Glomerular endothelial cell (primary cell): ENCODE results near the gene ZNF691. TPM values are rescaled to one million over a fixed set of nuclear protein-coding genes. Genes with fewer than 3 reads are reported as not detected.

Experiments
- DNase-seq: peaks from one replicate; pipeline ENCODE4 v3.0.0-alpha.2; 2011; ENCODE audit warnings: low read depth, low spot score; ENCODE audit errors: extremely low read depth
- total RNA-seq: library from RNA; depleted of rRNA; stranded (reverse); fragments of >200 nt; gene quantifications from 2 replicates; pipeline ENCODE4 v1.2.3, GENCODE V29; 2015

Gene ZNF691
- total RNA-seq, 1 donor from 2014 or later, result 8.5 TPM

DNA sequence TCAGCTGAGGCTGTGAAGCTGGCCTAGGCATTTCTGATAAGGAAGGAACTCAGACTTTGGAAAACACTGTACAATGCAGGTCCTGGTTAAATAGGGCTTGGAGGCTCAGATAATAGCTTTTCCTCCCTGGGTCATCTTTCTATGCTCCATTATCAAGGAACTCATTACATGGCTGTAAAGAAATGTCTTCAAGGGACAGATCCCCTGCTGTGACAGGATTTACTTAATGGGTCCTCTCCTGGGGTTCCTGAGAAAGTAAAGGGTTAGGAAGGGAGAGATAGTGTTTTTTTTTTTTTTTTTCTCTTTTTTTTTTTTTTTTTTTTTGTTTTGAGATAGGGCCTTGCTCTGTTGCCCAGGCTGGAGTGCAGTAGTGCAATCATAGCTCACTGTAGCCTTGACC, 15.1 kb upstream of the ZNF691 start:
- no peak for DNase-seq

DNA sequence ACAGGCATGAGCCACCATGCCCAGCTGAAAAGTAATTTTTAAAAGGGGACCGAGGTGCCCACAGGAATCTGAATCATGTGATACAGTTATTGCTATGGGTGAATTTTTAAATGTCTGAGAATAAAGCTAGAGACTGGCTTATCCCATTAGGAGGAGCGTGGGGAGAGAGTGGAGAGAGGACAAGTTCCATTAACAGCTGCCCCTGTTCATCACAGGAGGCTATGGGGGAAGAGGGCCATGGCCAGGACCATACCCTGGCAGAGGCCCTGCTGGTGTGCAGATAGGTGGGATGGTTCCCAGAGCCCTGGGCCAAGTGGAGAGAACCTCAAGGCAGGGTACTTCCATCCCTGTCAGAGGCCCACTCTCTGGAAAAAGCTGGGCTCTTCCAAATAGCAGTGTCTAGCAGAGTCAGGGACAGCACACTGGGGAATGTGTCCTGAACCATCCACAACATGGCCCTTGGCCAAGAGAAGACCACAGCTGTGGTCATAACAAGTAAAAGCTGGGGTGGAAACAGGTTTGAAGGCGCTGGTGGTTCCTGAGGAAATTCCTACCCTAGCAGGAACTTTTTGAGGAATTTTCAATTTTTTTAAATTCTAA, 13.7 kb upstream of the ZNF691 start:
- no peak for DNase-seq

DNA sequence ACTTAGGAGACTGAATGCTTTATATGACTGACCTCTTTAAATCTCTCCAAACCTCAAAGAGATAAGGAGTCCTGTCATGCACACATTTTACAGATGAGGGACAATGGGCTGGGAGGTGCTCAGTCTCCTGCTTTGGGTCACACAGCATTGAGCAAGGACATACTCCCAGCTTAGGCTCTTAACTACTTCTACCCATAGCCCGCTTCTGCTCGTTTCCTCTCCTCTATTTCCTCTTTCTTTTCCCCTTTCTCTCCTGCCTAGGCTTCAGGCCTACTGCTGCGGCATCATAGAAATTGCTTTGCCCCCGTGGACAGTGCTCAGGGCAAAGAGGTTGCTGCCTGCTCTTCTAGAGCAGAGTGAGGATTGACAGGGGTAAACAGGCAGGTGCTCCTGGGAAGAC, 12.4 kb upstream of the ZNF691 start:
- DNase-seq, result no peak

DNA sequence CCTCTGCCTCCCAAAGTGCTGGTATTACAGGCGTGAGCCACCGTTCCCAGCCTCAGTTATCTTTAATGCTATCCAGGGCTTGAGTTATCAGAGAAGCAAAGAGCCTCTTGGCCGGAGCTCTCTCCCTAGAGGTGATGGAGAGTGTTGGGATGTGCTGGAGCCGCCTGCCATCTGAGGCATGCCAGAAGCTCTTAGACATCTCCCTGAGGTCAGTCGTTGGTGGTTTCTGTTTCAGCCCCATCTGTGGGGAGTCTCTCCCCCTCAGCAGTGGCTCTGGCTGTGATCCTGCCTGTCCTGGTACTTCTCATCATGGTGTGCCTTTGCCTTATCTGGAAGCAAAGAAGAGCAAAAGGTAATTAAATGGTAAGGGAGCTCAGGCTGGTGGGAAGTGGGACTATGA, 11.6 kb upstream of the ZNF691 start:
- no peak for DNase-seq

DNA sequence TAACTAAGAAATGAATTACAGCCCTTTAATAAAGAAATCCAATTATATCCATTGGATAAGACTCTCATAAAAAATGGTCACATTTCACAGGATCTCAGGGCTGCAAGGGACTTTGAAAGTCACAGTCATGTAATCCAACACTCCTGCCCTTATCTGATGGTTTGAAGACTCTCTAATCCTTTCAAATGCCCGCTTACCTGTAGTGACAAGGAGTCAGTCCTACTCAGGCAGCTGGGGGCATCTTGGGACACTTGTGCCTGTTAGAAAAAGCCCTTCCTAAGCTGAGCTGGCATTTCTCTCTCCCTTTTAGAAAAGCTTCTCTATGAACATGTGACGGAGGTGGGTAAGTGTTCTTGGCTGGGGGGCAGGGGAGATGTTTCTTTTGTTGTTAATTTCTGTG, 11.0 kb upstream of the ZNF691 start:
- DNase-seq, result no peak

GRCh38 chr1:42837709-42838108, 8.7 kb upstream of the ZNF691 start:
- DNase-seq, result no peak

DNA sequence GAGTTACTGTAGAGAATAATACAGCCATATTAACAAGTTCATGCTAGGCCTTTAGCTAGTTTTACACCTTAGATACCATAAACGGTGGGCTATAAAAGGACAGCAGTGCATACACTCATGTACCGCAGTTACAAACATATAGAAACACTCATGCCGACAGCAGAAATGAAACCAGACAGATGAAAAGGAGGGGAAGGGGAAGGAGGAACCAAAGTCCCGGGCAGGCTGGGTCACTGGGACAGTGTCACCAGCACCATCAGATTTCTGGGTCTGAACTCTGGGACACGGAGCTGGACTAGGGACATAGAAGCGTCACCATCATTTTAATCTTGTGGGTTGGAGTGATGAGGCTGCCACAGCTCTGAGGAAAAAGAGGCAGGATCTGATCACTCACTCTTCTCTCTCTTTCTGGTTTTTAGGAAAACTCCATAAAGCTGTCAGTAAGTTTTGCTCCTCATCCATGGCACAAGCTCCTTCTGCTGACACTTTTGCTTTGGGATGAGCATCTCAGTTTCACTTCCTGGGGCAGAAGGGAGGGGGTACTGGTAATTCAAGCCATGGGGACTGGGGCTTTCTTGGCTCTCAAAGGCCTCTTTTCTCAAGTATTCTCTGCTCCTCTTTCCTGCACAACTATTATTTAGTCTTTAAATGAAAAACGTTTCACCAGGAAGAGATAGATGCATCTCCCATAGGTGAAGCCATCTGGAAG, 7.8 kb upstream of the ZNF691 start:
- no peak for DNase-seq

DNA sequence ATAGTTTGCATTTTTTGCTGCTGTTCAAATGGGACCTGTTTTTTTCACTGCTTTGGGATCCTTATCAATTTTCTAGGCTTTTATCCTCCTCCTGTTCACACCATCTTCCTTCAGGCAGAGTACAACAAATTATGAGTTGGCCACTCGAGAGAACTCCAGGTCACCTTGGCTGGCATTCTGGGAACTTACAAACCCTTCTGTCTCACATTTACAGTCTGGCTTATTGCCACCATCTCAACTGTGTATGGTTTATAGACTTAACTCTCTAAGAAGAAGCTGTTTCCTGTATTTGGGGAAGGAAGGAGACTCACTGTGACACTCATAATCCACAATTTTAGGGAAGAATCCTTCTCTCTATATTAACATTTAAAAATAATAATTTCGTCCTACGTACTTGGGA, 5.4 kb upstream of the ZNF691 start:
- no peak for DNase-seq

DNA sequence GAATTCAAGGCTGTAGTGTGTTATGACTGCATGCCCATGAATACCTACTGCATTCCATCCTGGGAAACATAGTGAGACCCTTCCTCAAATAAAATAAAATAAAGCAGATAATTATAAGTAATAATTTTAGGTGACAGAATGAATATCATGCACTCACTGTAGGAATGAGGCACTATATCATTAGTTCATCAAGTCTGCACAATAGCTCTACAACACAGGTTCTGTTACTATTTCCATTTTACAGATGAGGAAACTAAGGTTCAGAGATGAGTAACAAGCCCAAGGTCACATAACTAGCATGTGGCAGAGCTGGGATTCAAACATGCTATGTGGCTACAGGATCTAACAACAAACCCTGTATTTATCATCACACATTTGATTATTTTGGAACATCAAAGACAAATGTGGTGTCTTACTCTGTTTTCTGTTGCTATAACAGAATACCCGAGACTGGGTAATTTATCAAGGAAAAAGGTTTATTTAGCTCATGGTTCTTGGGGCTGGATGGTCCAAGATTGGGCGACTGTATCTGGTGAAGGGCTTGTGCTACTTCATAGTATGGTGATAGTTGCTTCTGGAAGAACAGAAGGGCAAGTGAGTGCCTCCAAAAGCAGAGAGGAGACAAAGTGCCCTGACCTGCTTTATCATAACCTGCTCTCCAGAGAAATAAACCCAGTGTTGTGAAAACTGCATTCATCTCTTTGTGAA, 4.8 kb upstream of the ZNF691 start:
- no peak for DNase-seq

DNA sequence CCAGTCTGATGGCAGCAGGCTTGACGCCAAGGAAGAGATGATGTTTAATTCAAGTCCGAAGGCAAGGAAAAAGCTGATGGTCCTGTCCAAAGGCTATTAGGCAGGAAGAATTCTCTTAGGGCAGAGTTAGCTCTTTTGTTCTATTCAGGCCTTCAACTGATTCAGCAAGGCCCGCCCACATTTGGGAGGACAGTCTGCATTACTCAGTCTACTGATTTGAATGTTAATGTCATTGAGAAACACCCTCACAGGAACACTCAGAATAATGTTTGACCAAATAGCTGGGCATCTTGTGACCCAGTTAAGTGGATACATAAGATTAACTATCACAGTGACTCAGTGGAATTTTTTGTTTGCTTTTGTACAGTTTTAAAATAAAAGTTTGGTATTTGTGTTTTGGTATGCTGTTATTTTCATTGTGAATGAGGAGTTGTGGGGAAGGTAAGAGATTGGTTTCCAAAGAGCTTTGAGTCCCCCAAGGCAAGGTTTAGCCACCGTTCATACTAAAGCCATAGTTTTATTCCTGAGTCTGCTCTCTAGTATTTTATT, 1.7 kb upstream of the ZNF691 start:
- DNase-seq, result no peak

DNA sequence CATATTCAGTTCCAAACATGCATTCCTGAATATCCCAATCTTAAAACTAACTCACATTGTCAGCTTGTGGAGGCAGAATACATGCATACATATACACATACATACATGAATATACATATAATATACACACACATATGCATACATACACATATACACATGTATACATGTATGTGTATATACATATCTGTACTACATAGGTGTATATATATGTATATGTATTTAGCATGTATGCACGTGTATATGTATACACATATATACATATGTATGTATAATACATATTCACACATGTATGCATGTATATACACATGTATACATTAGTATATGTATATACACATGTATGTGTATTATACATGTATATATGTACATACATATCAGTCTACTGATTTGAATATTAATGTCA, 1.2 kb upstream of the ZNF691 start:
- no peak for DNase-seq

- DNase-seq, result no peak
Observed at GRCh38 chr1:42845866-42846256, 552 bp upstream of the ZNF691 start.

GRCh38 chr1:42847111-42847595, 740 bp downstream of the ZNF691 start:
- no peak for DNase-seq

DNA sequence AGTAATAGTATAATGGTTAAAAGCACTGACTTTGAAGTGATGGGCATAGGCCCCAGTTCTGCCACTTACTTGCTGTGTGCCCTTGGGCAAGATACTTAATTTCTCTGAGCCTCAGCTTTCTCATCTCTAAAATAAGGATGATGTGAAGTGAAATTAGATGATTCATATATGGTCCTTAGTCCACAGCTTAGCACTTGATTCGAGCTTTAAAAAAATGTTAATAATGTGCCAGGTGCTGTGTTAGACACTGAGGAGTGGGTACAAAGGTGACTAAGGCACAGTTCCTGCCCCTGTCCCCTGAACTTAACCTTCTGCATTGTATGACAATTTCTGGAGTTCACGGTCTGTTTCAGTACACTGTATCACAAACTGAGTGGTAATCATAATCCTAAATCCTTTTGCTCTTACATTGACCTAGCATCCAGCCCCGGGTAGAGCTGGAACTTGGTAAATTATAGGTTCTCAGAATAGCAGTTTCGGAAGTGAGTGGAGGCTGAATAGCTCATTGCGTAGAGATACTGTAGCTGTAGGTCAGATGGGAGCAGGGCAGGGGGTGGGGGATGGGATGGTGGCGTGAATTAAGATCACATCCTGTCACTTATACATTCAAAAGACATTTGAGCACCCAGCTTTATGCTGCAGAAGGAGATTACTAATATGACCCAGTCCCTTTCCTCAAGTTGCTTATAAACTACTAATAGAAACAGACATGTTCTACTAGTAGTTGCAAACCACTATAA, 1.5 kb downstream of the ZNF691 start:
- DNase-seq, result no peak

- DNase-seq, result no peak
Observed at GRCh38 chr1:42848823-42849537, 2.6 kb downstream of the ZNF691 start.

GRCh38 chr1:42849944-42850343, 3.5 kb downstream of the ZNF691 start:
- no peak for DNase-seq

DNA sequence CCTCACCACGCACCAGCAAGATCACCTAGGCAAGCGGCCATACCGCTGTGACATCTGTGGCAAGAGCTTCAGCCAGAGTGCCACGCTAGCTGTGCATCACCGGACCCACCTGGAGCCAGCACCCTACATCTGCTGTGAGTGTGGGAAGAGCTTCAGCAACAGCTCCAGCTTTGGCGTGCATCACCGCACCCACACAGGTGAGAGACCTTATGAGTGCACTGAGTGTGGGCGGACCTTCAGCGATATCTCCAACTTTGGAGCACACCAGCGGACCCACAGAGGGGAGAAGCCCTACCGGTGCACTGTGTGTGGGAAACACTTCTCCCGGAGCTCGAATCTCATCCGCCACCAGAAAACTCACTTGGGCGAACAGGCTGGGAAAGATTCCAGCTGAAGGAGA, 5.0 kb downstream of the ZNF691 start:
- no peak for DNase-seq

DNA sequence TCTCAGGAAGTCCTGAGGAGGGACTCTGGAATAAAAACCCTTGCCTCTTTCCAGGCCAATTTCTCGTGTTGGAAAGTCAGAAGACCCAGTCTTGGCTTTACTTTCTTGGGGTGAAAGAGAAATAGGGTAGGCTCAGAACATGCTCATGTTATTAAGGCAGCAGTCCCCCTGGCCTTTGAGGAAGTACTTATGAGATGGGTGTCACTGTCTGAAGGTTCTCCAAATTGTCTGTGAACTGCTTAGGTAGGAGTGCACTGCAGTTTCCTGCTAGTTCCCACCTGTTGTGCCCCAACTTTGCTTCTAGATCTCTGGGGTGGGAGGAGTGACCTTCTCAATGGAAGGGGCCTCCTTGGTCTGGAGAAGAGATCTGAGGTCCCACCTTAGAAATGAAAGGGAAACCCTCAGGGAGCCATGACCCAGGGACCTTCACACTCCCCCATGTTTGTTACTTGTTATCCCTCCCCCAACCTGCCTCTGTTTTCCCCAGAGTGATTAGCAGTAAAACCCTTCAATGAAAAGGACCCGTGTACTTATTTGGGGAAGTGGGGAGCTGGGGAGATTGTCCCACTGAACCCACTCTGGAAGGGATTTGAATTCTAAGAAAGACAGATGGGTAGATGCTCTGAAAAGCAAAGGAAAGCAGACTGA, 5.7 kb downstream of the ZNF691 start:
- DNase-seq, result no peak

DNA sequence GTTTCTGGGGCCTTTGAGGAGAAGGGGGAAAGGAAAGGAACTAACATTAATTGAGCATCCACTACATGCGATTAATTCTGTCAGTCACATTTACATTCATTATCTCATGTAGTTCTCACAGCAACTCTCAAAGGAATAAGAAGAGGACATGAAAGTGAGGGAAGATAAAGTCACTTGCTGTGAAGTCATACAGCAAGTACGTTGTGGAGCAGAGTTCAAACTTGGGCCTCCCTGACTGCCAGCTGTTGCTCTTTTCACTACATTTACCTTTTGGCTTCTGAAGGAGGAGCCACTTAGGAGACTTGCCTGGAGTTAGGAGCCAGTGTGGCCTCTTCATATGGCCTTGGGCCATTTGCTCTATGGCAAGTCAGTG, 6.2 kb downstream of the ZNF691 start:
- DNase-seq, result no peak
